Stimulated activated CD4-positive, alpha-beta T cell treated with anti-CD3 and anti-CD28 coated beads, Interleukin-12 subunit alpha, Interleukin-12 subunit beta, amount 100 ng/mL, for 24 hours (primary cell): ENCODE measurements around the gene B3GALT4.

ENCODE experiments used
- DNase-seq, 2 experiments: peaks; one replicate each; pipeline ENCODE4 v3.0.0-alpha.2; 2020; ENCODE audit warnings: low read depth in 2 of 2

The B3GALT4 gene

GRCh38 chr6:33289784-33290315 is 12.9 kb downstream of the B3GALT4 start:
- DNase-seq = no peak

DNA sequence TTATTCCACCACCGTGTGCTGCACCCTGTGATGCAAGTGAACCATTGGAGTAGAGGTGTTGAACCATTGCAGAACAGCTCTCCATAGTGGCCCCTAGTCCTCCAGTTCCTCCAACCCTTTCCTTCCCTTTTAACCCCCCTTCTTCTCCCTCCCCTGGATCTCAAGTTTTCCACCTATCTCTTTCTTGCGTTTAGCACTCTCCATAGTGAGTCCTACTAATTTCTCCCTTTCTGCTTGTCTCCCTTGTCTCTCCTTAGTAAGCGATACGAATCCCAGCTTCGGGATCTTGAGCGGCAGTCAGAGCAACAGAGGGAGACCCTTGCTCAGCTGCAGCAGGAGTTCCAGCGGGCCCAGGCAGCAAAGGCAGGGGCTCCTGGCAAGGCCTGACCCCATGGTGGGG is 13.5 kb downstream of the B3GALT4 start:
- DNase-seq = no peak

GRCh38 chr6:33292996-33293682 is 16.2 kb downstream of the B3GALT4 start:
- no peak for DNase-seq

DNA sequence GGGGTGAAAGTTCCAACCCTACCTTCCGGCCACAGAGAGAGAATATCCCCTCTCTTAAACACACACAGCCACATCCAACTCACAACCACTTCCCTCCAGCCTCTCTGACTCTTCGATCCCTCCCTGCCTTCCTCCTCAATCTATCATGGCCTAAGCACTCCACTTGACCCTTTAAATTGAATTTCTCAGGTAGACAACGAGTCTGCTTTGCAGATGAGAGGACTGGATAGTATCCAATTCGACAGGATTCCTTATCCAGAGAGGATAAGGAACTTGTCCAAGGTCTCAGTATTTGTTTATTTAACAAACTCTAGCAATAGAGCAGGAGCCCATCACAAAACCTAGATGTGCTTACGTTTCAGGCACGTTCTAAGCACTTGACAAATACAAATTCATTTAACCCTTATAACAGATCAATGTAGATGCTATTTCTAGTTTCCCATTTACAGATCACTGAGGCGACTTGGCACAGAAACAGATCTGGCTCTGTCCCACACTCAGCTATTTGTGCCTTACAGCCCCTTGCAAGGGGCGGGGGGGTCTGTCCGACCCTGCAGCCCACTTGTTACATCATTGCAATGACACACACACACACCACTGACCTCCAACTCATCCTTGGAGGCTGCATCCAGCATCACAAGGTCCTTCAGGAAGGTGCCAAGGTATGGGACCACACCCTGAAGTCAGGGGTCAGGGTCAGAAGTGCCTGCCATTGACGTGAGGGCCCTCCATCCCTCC is 17.3 kb downstream of the B3GALT4 start:
- no peak for DNase-seq

GRCh38 chr6:33295621-33296369 is 18.9 kb downstream of the B3GALT4 start:
- DNase-seq = no peak

- DNase-seq = no peak
Measured at GRCh38 chr6:33296797-33297405, 20.0 kb downstream of the B3GALT4 start.

GRCh38 chr6:33297406-33297955 is 20.6 kb downstream of the B3GALT4 start:
- DNase-seq = no peak

GRCh38 chr6:33297956-33298772 is 21.2 kb downstream of the B3GALT4 start:
- DNase-seq = peak in 1 of 2 experiments; percentile 57

GRCh38 chr6:33298773-33299236 is 21.9 kb downstream of the B3GALT4 start, which contains the start of gene RGL2:
RGL2 (minus strand) TSS chr6:33298942; CDS start chr6:33298610, 332 bp downstream.
- no peak for DNase-seq

DNA sequence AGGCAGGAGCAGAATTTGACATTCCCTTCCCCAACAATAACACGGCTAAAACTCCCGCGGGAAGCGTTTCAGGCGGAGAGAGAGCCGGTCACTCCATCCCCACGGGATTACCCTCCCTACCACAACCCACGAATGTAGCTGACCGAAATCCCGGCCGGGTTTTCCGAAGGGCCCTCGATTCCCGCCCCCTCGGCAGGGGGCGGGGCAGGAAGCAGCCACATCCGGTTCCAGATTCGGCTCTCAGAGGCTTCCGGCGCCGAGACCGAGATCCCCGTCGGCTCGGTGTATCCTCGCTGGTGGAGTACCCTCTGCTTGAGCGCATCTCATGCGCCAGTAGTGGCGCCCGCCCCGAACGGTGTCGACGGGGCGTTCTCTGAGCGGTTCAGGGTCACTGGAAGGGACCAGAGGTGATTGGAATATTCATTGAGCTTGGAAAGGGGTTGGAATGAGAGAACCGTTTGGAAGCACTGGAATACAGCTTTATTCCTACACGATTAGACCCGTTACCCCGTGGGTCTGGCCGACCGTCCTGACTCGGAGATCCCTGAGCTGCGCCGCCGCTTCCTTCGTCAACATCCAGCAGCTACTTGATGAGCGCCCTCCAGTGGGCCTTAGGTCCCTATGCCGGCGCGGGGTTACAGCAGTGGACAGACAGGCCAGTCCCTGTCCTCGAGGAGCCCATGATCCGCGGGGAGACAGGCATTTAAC is 22.5 kb downstream of the B3GALT4 start:
- peak; percentile 85 to 93 for DNase-seq

GRCh38 chr6:33301877-33302276 is 25.0 kb downstream of the B3GALT4 start:
- DNase-seq = no peak

DNA sequence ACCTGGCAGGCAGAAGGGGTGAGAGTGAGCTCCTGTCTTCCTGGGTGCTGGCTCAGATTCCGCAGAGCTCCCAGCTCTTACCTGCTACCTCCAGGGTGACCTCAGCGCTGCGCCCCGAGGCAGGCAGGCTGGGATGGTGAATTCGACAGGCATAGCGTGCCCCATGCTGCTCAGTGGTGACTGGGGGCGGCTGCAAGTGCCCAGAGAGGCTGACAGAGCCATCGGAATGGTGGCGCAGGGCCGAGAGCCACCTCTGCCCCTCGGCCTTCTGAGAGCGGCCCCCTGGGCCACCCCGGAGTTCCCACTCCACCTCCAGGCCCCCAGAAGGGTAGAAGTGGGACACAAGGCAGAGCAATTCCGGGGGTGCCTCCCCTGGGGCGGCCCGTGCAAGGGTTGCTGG is 27.3 kb downstream of the B3GALT4 start:
- DNase-seq = no peak

GRCh38 chr6:33305052-33305451 is 28.1 kb downstream of the B3GALT4 start:
- DNase-seq = no peak

DNA sequence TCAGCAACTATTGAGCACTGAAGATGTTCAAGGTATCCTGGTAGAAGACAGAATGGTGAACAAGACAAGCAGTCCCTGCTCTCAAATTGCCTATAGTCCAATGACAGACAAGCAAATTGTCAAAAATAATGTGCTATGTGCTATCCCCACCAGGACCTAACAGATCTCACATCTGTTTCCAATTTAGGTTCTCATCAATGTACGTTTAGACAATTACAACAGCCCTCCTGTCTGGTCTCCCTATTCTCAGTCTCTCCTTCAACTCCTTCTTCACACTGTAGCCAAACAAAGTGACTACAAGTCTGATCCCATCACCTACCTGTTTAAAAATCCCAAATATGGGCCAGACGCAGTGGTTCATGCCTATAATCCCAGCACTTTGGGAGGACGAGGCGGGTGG is 29.4 kb downstream of the B3GALT4 start:
- DNase-seq = no peak

GRCh38 chr6:33312361-33313104 is 35.6 kb downstream of the B3GALT4 start:
- DNase-seq = peak in 1 of 2 experiments; percentile 72

DNA sequence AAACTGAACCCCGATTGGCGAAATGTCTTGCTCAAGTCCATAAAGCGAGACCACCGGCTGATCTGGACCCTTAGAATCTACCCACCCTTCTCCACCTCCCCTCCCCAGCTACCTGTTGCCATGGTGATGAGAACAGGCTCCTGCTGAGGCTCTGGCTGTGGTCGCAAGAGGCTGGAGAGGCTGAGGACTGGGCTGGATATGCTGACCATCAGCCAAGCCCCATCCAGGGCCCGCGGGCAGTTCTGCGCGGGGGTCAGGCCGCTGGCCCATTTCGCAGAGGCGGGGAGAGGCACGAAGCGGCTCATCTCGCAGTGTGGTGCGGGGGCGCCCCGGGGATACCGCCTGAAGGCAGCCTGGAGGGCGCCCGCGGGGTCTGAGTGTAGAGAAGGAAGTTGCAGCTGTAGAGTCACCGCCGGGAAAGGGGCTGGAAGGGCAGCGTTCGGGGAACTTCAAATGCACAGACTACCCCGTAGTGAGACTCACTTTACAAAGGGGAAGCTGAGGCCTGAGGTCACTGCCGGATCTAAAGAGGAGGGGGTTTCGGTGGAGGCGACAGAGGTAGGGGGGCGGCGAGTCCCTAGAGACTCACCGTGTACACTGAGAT is 36.3 kb downstream of the B3GALT4 start:
- no peak for DNase-seq

- DNase-seq = peak; percentile 78
Measured at GRCh38 chr6:33313709-33314514, 37.0 kb downstream of the B3GALT4 start, which contains the start of gene TAPBP. TAPBP (minus strand) TSS chr6:33314078; CDS start chr6:33314041, 37 bp downstream.

DNA sequence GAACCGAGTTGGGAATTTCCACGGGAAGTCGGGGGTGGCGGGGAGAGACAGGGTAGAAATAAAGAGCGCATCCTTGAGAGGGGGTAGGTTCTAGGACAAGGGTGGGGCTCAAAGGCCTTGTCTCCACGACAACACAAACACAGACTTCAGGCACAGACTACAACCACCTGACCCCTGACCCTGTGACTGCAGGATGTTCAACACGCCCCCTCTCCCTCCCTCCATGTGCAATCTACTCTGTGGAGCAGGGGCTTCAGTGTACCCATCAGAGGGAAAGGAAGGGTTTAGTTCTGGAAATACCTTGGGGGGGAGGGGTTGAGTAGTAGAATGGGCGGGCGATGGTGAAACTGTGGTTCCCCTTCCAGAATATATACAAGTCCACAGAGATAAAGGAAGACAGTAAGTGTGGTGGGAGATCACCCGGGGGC is 37.6 kb downstream of the B3GALT4 start:
- DNase-seq = peak in 1 of 2 experiments; percentile 43
